Prostate gland (tissue), 2 donors: Measurements from ENCODE around the gene TMEM86A. TPM values are rescaled to one million over a fixed set of nuclear protein-coding genes. Genes with fewer than 3 reads are reported as not detected.
A peak's percentile ranks its signal among the peaks of the same experiment; 100 is the strongest.

ENCODE experiments used
- DNase-seq: peaks from one replicate; pipeline ENCODE4 v3.0.0-alpha.2; 2019; ENCODE audit warnings: low spot score
- H3K27ac ChIP-seq, 2 donors: fragments of 200-600 bp; sonication (generic); 2 replicates each; pipeline ENCODE4 v1.5.1; 2017 to 2019
- H3K27me3 ChIP-seq: fragments of 200-600 bp; sonication (generic); replicated peaks from 2 replicates; pipeline ENCODE4 v1.5.1; 2019; ENCODE audit not compliant: insufficient read depth
- H3K36me3 ChIP-seq, 2 donors: fragments of 200-600 bp; sonication (generic); 1 replicate in 1 of 2; 2 replicates in 1 of 2; pipeline versions ENCODE4 v1.5.1 to v1.8.1; 2017 to 2019
- H3K4me1 ChIP-seq: fragments of 200-600 bp; sonication (generic); replicated peaks from 2 replicates; pipeline ENCODE4 v1.5.1; 2019
- H3K4me3 ChIP-seq, 2 donors: fragments of 200-600 bp; sonication (generic); 2 replicates each; pipeline ENCODE4 v1.5.1; 2017 to 2019
- H3K9me3 ChIP-seq: fragments of 200-600 bp; sonication (generic); 2 replicates; pipeline ENCODE4 v1.5.1; 2017
- CTCF ChIP-seq, 4 experiments: fragments of 200-600 bp in 2 of 4; fragments of 450-650 bp in 2 of 4; sonication (generic) in 2 of 4; IDR thresholded peaks; 1 replicate in 3 of 4; 2 replicates in 1 of 4; pipeline ENCODE4 v1.5.1; 2016 to 2019; ENCODE audit warnings: antibody characterized with exemption in 4 of 4, mild to moderate bottlenecking in 2 of 4, moderate library complexity in 2 of 4
- POLR2A ChIP-seq: fragments of 450-650 bp; IDR thresholded peaks from one replicate; pipeline ENCODE4 v1.6.1; 2016; ENCODE audit warnings: antibody characterized with exemption, mild to moderate bottlenecking
- POLR2AphosphoS5 ChIP-seq: sonication (generic); formaldehyde crosslinking; IDR thresholded peaks from one replicate; pipeline ENCODE4 v1.6.1; 2017; ENCODE audit warnings: antibody characterized with exemption
- WGBS: methylation state at CpG from one replicate; pipeline ENCODE4 v1.1.5; 2018; 5-methylcytosine and 5-hydroxymethylcytosine counted together
- intact Hi-C: fragments of 100-400 bp; cut with DNase I; formaldehyde crosslinking; loops from one replicate; pipeline ENCODE4 v1.14.2; 2022
- total RNA-seq, 2 donors: library from RNA; depleted of rRNA; stranded (reverse); fragments of >200 nt; gene quantifications; one replicate each; pipeline ENCODE4 v1.1.0, GENCODE V29; 2016

Gene TMEM86A
- total RNA-seq, 2 donors from 2014 or later: 3.2 to 6.5 TPM

- 8% methylated on average over 34 of the region's 34 CpGs for WGBS
- DNase-seq: peak; percentile 40
These were observed 8.0 kb downstream of the TMEM86A start for GRCh38 chr11:18706330-18707243.

GRCh38 chr11:18707811-18708340 is 9.3 kb downstream of the TMEM86A start:
- DNase-seq: no peak
- H3K27ac ChIP-seq: no peak overlapping the region
- no peaks in the 10 kb centered on the region for H3K9me3 ChIP-seq
- WGBS: 89% methylated on average over 12 of the region's 12 CpGs
- TF ChIP-seq POLR2A (no peak), POLR2AphosphoS5 (no peak), CTCF (IDR thresholded peaks at IDR 0.05) (no peak)
- intact Hi-C loops: no loop called here
- H3K4me1 ChIP-seq: peaks cover 7% of the 10 kb centered on the region
- H3K4me3 ChIP-seq: no peak overlapping the region
- H3K27me3 ChIP-seq: no peaks in the 10 kb centered on the region
- no peaks in the 10 kb centered on the region for H3K36me3 ChIP-seq

More at GRCh38 chr11:18706330-18707243, 8.0 kb downstream of the TMEM86A start:
- H3K36me3 ChIP-seq: no peaks in the 10 kb centered on the region
- H3K4me1 ChIP-seq: peaks cover 7% of the 10 kb centered on the region
- H3K27me3 ChIP-seq: no peaks in the 10 kb centered on the region
- no peak for TF ChIP-seq CTCF (IDR thresholded peaks at IDR 0.05)
- TF ChIP-seq POLR2A: no peak
- TF ChIP-seq POLR2AphosphoS5: no peak
- H3K9me3 ChIP-seq: no peaks in the 10 kb centered on the region
- peak overlapping the region; percentile 35 to 39 for H3K4me3 ChIP-seq
- peak overlapping the region; percentile 60 to 77 for H3K27ac ChIP-seq
- intact Hi-C loops: no loop called here

- no peak for TF ChIP-seq POLR2AphosphoS5
- TF ChIP-seq CTCF (IDR thresholded peaks at IDR 0.05): no peak
- no peak for TF ChIP-seq POLR2A
- intact Hi-C loops: no loop called here
- DNase-seq: no peak
- H3K27ac ChIP-seq: no peak overlapping the region
- H3K4me3 ChIP-seq: no peak overlapping the region
- no peaks in the 10 kb centered on the region for H3K36me3 ChIP-seq
- H3K27me3 ChIP-seq: no peaks in the 10 kb centered on the region
- no peaks in the 10 kb centered on the region for H3K9me3 ChIP-seq
- peaks cover 7% of the 10 kb centered on the region for H3K4me1 ChIP-seq
- 92% methylated on average over 4 of the region's 4 CpGs for WGBS
These were observed 10.8 kb downstream of the TMEM86A start for GRCh38 chr11:18709414-18709813.

GRCh38 chr11:18710545-18710944 is 12.0 kb downstream of the TMEM86A start:
- Histone ChIP-seq H3K4me1 (peaks cover 4% of the 10 kb centered on the region), H3K9me3 (no peaks in the 10 kb centered on the region), H3K27me3 (no peaks in the 10 kb centered on the region), H3K27ac (no peak overlapping the region), H3K4me3 (no peak overlapping the region), H3K36me3 (no peaks in the 10 kb centered on the region)
- no peak for DNase-seq
- TF ChIP-seq POLR2A (no peak), POLR2AphosphoS5 (no peak), CTCF (IDR thresholded peaks at IDR 0.05) (no peak)
- WGBS: 78% methylated on average over 5 of the region's 5 CpGs
- intact Hi-C loops: no loop called here
